Calu3 (cell line): ENCODE measurements around the gene MTA1. TPM values are rescaled to one million over a fixed set of nuclear protein-coding genes. Genes with fewer than 3 reads are reported as not detected.
A peak's percentile ranks its signal among the peaks of the same experiment; 100 is the strongest.

Source experiments
- Bru-seq: library from RNA; stranded (reverse); fragments of 400-500 nt; gene quantifications from one replicate; lab custom pipeline; 2021; lab: Mats Ljungman, UMichigan
- BruChase-seq, 2 experiments: library from RNA; stranded (reverse); fragments of 400-500 nt; gene quantifications; one replicate each; lab custom pipeline; 2021; lab: Mats Ljungman, UMichigan
- BruUV-seq: library from RNA; stranded (reverse); fragments of 400-500 nt; replicated peaks from 2 replicates; lab custom pipeline; 2021; lab: Mats Ljungman, UMichigan
- CTCF ChIA-PET: fragments of 300-600 bp; sonication (Branson Sonifier 250); formaldehyde crosslinking; loops from one replicate; lab custom pipeline; 2022; ENCODE audit warnings: antibody characterized with exemption; lab: Charles Lee
- DNase-seq: peaks from one replicate; pipeline ENCODE4 v3.0.0; 2022
- H3K27ac Mint-ChIP-seq: one replicate; pipeline ENCODE4 v1.8.0; 2022; ENCODE audit warnings: mixed read lengths; ENCODE audit not compliant: unreplicated experiment
- H3K27me3 Mint-ChIP-seq: one replicate; pipeline ENCODE4 v1.8.0; 2022; ENCODE audit warnings: mixed read lengths; ENCODE audit not compliant: unreplicated experiment
- H3K36me3 Mint-ChIP-seq: one replicate; pipeline ENCODE4 v1.8.0; 2022; ENCODE audit warnings: mild to moderate bottlenecking, moderate library complexity, mixed read lengths; ENCODE audit not compliant: insufficient read depth, unreplicated experiment
- H3K4me1 Mint-ChIP-seq: one replicate; pipeline ENCODE4 v1.8.0; 2022; ENCODE audit warnings: mild to moderate bottlenecking, low read depth, mixed read lengths; ENCODE audit not compliant: unreplicated experiment
- H3K4me3 Mint-ChIP-seq: one replicate; pipeline ENCODE4 v1.8.0; 2022; ENCODE audit warnings: mild to moderate bottlenecking, low read depth, moderate library complexity, mixed read lengths; ENCODE audit not compliant: unreplicated experiment
- H3K9me3 Mint-ChIP-seq: one replicate; pipeline ENCODE4 v1.8.0; 2022; ENCODE audit warnings: low read depth, mixed read lengths; ENCODE audit not compliant: unreplicated experiment
- intact Hi-C: fragments of 100-400 bp; cut with micrococcal nuclease; formaldehyde crosslinking; loops from one replicate; pipeline ENCODE4 v1.10.0; 2022; ENCODE audit not compliant: unreplicated experiment
- long read RNA-seq: library from polyadenylated mRNA; stranded (forward); transcript quantifications from one replicate; pipeline ENCODE4 v2.0.0, GENCODE V29; 2022
- total RNA-seq: library from RNA; stranded (reverse); gene quantifications from 2 replicates; pipeline ENCODE4 v1.2.3, GENCODE V29; 2022
- TF ChIP-seq, protein P1 (sequence below): fragments of 200-600 bp; IDR thresholded peaks from one replicate; pipeline ENCODE4 v1.8.0; 2022; ENCODE audit warnings: antibody characterized with exemption; ENCODE audit not compliant: unreplicated experiment

MTA1 gene
- total RNA-seq (161 and 168 TPM in 2 replicates), Bru-seq, nascent RNA (percentile 70 among the genes with signal in this experiment), BruChase-seq, experiment 1, labeled RNA remaining after a 6-hour chase (percentile 84 among the genes with signal in this experiment), BruChase-seq, experiment 2, labeled RNA remaining after a 2-hour chase (percentile 82 among the genes with signal in this experiment)
- long read RNA-seq, transcript MTA1-201 (21 exons, 2,876 nt), result major isoform, 7 of 53 reads
- long read RNA-seq, transcript MTA1-211 (3 exons, 842 nt), result minor isoform, 5 of 53 reads
- long read RNA-seq, transcript MTA1-202 (20 exons, 2,709 nt), result minor isoform, 6 of 53 reads
- long read RNA-seq, transcript MTA1-212 (2 exons, 700 nt), result minor isoform, 5 of 53 reads
- long read RNA-seq, partial matches to known transcripts, result 2 of 53 reads
- long read RNA-seq, other reads (novel, unspliced or antisense), result 27 of 53 reads

DNA sequence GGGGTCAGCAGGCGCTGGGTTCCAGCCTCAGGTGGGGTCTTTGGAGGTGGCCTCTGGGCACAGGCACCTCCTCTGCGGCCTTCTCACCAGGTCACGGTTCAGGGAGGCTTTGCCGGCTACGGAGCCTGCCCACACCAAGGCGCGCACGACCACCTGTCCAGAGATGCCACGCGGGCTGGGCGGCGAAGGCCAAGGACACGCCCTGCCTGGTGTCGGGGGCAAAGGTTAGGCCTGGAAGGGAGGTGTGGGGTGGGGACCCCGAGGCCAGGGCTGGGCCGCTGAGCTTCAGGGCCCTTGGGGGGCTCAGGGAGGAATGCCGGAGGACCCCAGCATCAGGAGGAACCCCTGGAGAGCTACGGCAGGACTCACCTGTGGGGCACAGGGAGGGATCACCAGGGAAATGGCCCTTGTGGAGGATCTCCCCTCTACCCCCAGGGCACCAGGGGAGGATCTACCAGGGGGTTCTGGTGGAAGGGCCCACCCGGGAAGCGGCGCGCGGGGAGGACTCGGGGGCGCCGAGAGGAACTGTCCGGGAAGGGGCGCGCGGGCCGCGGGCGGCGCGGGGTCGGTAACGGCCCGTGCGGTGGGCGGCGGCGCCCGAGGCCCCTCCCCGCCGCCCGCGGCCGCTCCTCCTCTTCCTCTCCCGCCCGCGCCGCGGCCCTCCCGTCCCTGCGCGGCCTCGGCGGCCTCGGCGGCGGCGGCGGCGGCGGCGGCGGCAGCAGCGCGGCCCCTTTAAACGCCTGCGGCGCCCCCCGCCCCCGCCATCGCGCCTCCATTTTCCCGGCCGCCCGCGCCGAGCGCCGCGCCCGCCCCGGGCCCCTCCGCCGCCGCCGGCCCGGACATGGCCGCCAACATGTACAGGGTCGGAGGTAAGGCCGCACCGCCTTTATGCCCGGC, at the start of gene MTA1:
Gene MTA1 (plus strand): TSS at position 633 of the 897 bp plus-strand sequence. CDS start 209 bp downstream, at position 842.
- H3K27ac Mint-ChIP-seq, result peak within 1 kb of the TSS; percentile 85
- peaks cover 27% of the 10 kb centered on the region for H3K4me1 Mint-ChIP-seq
- TF ChIP-seq, protein P1, sequence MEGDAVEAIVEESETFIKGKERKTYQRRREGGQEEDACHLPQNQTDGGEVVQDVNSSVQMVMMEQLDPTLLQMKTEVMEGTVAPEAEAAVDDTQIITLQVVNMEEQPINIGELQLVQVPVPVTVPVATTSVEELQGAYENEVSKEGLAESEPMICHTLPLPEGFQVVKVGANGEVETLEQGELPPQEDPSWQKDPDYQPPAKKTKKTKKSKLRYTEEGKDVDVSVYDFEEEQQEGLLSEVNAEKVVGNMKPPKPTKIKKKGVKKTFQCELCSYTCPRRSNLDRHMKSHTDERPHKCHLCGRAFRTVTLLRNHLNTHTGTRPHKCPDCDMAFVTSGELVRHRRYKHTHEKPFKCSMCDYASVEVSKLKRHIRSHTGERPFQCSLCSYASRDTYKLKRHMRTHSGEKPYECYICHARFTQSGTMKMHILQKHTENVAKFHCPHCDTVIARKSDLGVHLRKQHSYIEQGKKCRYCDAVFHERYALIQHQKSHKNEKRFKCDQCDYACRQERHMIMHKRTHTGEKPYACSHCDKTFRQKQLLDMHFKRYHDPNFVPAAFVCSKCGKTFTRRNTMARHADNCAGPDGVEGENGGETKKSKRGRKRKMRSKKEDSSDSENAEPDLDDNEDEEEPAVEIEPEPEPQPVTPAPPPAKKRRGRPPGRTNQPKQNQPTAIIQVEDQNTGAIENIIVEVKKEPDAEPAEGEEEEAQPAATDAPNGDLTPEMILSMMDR, result no peak
- CTCF ChIA-PET, result no interaction called here
- peak; percentile 38 for DNase-seq
- intact Hi-C loops, result no loop called here
- H3K27me3 Mint-ChIP-seq, result no peaks in the 10 kb centered on the region
- BruUV-seq, result no TSS peak
- H3K36me3 Mint-ChIP-seq, result peaks cover 42% of the 10 kb centered on the region
- H3K9me3 Mint-ChIP-seq, result no peaks in the 10 kb centered on the region
- peak within 1 kb of the TSS; percentile 93 for H3K4me3 Mint-ChIP-seq

GRCh38 chr14:105374389-105374788, 45.2 kb upstream of the MTA1 start:
- DNase-seq, result no peak
- TF ChIP-seq, protein P1, result no peak
- Mint-ChIP-seq H3K27me3 (no peaks in the 10 kb centered on the region), H3K9me3 (no peaks in the 10 kb centered on the region), H3K27ac (no peak overlapping the region), H3K4me1 (no peaks in the 10 kb centered on the region), H3K36me3 (peaks cover 17% of the 10 kb centered on the region), H3K4me3 (no peak overlapping the region)
- no TSS peak for BruUV-seq
- CTCF ChIA-PET, result interaction anchor here (1.3 kb wide), 1 partner anchor 56 kb away, joined by 3 read pairs; no protein-coding TSS in a partner anchor
- intact Hi-C loops, result no loop called here

- BruUV-seq, result no TSS peak
- intact Hi-C loops, result no loop called here
- Mint-ChIP-seq H3K9me3 (no peaks in the 10 kb centered on the region), H3K4me1 (no peaks in the 10 kb centered on the region), H3K36me3 (peaks cover 12% of the 10 kb centered on the region), H3K27ac (no peak overlapping the region), H3K4me3 (no peak overlapping the region), H3K27me3 (no peaks in the 10 kb centered on the region)
- no peak for DNase-seq
- CTCF ChIA-PET, result no interaction called here
- TF ChIP-seq, protein P1, result no peak
These were observed 44.0 kb upstream of the MTA1 start for GRCh38 chr14:105375635-105376057.
